Neural crest cell (in vitro differentiated cells): ENCODE results near the gene SLC26A1. TPM values are rescaled to one million over a fixed set of nuclear protein-coding genes. Genes with fewer than 3 reads are reported as not detected.

Experiments used
- DNase-seq: peaks from one replicate; pipeline ENCODE4 v3.0.0; 2021; ENCODE audit warnings: low read depth, mixed read lengths, low spot score
- H3K27ac Mint-ChIP-seq: one replicate; pipeline ENCODE4 v1.8.0; 2021; ENCODE audit warnings: mild to moderate bottlenecking, mixed read lengths; ENCODE audit not compliant: unreplicated experiment
- H3K27me3 Mint-ChIP-seq: 2 replicates; pipeline ENCODE4 v1.8.0; 2021; ENCODE audit warnings: low read depth, mild to moderate bottlenecking, mixed read lengths
- H3K36me3 Mint-ChIP-seq: 2 replicates; pipeline ENCODE4 v1.8.0; 2021; ENCODE audit warnings: low read depth, mild to moderate bottlenecking, mixed read lengths
- H3K4me1 Mint-ChIP-seq: 2 replicates; pipeline ENCODE4 v1.8.0; 2021; ENCODE audit warnings: mixed read lengths
- H3K4me3 Mint-ChIP-seq: one replicate; pipeline ENCODE4 v1.8.0; 2021; ENCODE audit warnings: mild to moderate bottlenecking, mixed read lengths
- H3K9me3 Mint-ChIP-seq: 2 replicates; pipeline ENCODE4 v1.8.0; 2021; ENCODE audit warnings: mixed read lengths
- total RNA-seq: library from RNA; stranded (reverse); gene quantifications from 2 replicates; pipeline ENCODE4 v1.2.1, GENCODE V29; 2021
- TF ChIP-seq, protein P1 (sequence below): fragments of 200-600 bp; sonication (generic); conservative IDR thresholded peaks from 2 replicates; pipeline ENCODE4 v1.5.0; 2021; ENCODE audit warnings: antibody characterized with exemption, mild to moderate bottlenecking

Gene SLC26A1
- total RNA-seq, 1 donor from 2014 or later = 0.84 TPM

DNA sequence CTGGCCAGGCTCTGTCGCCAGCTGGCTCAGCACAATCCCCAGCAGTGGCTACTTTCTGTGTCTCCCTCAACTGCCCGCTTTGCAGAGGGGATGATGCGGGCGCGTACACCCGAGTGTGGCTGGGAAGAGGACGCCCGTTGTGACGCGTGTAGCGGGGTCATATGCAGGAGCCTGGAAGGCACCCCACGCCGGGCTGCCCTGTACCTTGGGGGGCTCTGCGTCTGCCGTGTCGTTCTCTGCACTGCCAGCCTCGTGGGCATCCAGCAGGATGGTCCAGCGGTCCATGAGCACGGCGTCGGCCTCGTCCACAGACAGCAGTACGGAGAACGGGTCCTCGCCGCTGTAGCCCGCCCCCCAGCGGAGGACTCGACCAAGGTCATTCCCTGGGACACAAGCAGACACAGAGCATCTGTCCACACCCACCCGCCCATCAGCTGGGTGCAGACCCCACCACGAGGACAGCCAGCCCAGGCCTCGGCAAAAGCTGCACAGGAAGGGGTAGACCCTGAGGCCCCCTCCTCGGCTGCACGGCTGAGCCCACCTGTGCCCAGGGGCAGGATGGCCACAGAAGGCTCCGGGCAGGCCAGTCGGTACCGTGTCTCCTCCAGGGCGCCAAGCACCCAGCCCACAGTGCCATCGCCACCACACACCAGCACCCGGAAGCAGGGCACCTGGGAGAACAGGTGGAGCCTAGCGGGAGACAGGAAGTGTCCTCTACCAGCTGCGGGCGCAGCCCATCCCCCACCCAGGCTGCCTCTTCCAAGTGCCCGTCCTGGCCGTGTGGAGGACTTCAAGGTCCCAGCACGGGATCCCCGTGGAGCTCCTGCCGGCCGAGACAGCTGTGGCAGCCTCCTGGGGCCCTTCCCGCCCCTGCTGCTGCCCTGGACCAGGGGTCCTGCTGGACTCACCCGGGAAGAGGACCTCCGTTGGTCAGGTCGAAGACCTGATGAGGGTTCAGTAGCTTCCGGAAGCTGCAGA lies 30.7 kb downstream of the SLC26A1 start:
- H3K27ac Mint-ChIP-seq = no peak overlapping the region
- TF ChIP-seq, protein P1, sequence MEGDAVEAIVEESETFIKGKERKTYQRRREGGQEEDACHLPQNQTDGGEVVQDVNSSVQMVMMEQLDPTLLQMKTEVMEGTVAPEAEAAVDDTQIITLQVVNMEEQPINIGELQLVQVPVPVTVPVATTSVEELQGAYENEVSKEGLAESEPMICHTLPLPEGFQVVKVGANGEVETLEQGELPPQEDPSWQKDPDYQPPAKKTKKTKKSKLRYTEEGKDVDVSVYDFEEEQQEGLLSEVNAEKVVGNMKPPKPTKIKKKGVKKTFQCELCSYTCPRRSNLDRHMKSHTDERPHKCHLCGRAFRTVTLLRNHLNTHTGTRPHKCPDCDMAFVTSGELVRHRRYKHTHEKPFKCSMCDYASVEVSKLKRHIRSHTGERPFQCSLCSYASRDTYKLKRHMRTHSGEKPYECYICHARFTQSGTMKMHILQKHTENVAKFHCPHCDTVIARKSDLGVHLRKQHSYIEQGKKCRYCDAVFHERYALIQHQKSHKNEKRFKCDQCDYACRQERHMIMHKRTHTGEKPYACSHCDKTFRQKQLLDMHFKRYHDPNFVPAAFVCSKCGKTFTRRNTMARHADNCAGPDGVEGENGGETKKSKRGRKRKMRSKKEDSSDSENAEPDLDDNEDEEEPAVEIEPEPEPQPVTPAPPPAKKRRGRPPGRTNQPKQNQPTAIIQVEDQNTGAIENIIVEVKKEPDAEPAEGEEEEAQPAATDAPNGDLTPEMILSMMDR = no peak
- H3K4me3 Mint-ChIP-seq = no peak overlapping the region
- DNase-seq = no peak
- H3K9me3 Mint-ChIP-seq = no peaks in the 10 kb centered on the region
- no peaks in the 10 kb centered on the region for H3K36me3 Mint-ChIP-seq
- no peaks in the 10 kb centered on the region for H3K4me1 Mint-ChIP-seq
- H3K27me3 Mint-ChIP-seq = no peaks in the 10 kb centered on the region

DNA sequence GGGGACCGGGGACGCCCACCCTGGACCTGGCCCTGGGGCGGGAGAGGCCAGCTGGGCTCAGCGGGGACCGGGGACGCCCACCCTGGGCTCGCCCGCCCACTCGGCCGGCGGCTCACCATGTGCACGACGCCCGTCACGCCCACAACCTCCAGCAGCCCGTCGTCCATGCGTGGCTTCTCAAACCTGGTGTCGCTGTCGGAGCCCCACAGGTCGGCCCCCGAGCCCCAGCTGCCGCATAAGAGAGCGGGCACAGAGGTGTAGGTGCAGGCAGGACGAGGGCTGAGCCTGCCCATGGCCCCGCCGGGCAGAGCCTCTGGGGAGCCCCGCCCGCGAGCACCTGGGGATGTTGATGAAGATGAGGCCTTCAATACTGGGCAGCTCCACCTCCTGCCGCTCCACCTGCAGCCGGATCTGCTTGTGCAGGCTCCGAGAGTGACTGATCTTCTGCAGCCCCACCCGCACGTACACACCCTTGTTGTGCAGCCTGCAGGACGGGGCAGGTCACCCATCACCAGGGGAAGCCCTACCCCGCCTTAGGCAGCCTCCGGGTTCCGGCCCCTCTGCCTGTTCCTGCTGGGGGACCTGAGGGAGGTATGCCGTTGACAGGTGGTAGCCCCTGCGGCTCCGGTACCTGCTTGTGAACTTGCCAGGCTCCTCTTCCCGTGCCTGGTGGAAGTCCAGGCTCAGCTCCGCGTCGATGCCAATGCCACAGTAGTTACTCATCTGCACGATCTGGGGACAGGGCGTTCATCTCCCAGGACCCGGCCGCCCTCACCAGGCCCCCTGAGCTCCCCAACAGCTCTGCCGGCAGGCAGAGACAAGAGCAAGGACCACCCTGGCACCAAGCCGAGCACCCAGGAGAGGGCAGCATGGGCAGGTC lies 31.6 kb downstream of the SLC26A1 start:
- Mint-ChIP-seq H3K4me3 (no peak overlapping the region), H3K9me3 (no peaks in the 10 kb centered on the region), H3K36me3 (no peaks in the 10 kb centered on the region), H3K27me3 (no peaks in the 10 kb centered on the region), H3K4me1 (no peaks in the 10 kb centered on the region), H3K27ac (no peak overlapping the region)
- no peak for DNase-seq
- TF ChIP-seq, protein P1 = no peak

DNA sequence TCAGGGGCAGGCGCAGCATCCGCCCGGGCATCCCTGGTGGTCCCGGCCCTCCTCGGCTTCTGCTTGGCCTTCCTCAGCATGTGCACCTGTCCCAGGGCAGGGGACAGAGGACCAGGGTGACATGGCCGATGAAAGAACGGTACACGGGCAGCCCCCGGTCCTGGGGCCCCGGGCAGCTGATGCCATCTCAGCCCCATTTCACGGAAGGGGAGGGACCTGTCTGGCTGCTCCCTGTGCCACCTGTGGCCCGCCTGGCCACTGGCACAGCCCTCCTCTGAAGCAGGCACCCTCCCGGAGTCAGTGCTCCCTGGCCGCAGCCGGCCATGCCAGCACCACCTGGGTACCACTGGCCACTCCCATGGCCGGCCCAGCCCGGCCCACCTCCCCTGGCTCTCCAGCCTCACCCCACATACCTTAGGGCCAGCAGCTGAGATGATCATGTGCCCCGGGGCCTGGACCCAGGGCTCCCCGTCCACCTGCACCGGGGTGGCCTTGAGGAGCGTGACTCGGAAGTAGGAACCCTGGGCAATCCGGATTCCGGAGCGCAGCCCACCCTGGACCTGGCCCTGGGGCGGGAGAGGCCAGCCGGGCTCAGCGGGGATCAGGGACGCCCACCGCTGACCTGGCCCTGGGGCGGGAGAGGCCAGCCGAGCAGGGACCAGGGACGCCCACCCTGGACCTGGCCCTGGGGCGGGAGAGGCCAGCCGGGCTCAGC lies 32.4 kb downstream of the SLC26A1 start:
- no peaks in the 10 kb centered on the region for H3K27me3 Mint-ChIP-seq
- TF ChIP-seq, protein P1 = no peak
- no peak overlapping the region for H3K27ac Mint-ChIP-seq
- DNase-seq = no peak
- no peaks in the 10 kb centered on the region for H3K9me3 Mint-ChIP-seq
- no peaks in the 10 kb centered on the region for H3K4me1 Mint-ChIP-seq
- H3K36me3 Mint-ChIP-seq = no peaks in the 10 kb centered on the region
- H3K4me3 Mint-ChIP-seq = no peak overlapping the region

DNA sequence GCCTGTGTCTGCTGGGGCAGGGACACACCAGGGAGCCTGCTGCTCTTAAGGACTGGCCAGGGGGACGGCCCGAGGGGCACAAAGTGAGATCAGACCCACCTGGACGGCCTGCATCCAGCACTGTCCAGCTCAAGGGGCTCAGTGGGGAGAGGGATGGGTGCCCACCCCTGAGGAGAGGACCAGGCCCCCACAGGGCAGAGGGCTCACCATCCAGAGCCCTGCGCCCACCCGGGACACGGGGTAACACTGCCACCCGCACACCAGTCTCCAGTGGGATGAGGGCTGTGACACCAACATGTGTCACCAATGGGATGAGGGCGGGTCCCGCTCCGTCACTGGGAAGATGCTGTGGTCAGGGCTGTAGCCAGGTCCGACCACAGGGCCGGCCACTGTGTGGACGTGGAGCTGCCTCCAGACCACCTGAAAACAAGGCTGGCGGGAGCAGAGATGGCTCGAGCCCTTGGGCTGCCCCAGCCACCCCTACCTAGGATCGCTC lies 33.0 kb downstream of the SLC26A1 start:
- TF ChIP-seq, protein P1 = no peak
- no peak overlapping the region for H3K27ac Mint-ChIP-seq
- DNase-seq = no peak

More for the DNA sequence above, 33.0 kb downstream of the SLC26A1 start:
- Mint-ChIP-seq H3K27me3 (no peaks in the 10 kb centered on the region), H3K9me3 (no peaks in the 10 kb centered on the region), H3K4me1 (no peaks in the 10 kb centered on the region), H3K36me3 (no peaks in the 10 kb centered on the region), H3K4me3 (no peak overlapping the region)
